Sigmoid colon (tissue), 3 donors: ENCODE data around the gene RPH3AL.

Experiments
- CTCF ChIP-seq, 4 experiments: fragments of 450-650 bp in 3 of 4; fragments of 200-600 bp in 1 of 4; IDR thresholded peaks; one replicate each; pipeline ENCODE4 v1.5.1; 2016 to 2019; ENCODE audit warnings: antibody characterized with exemption in 4 of 4, mild to moderate bottlenecking in 3 of 4, moderate library complexity in 2 of 4
- POLR2A ChIP-seq, 2 donors: fragments of 450-650 bp; IDR thresholded peaks; one replicate each; pipeline ENCODE4 v1.6.1; 2016; ENCODE audit warnings: antibody characterized with exemption in 2 of 2, mild to moderate bottlenecking in 2 of 2, moderate library complexity in 2 of 2

- no peak for TF ChIP-seq CTCF (IDR thresholded peaks at IDR 0.05)
- no peak for TF ChIP-seq POLR2A (IDR thresholded peaks at IDR 0.05)
Observed at GRCh38 chr17:192666-193425, 159.8 kb downstream of the RPH3AL start.
